ENCODE measurements around the gene DNM1. TPM values are rescaled to one million over a fixed set of nuclear protein-coding genes. Genes with fewer than 3 reads are reported as not detected.

The DNM1 gene
- total and polyA plus RNA-seq, 4 donors: 0.29 to 5.9 (median 1.1) TPM

- TF ChIP-seq MAX (IDR thresholded peaks at IDR 0.05) (no peak), NR2F2 (IDR thresholded peaks at IDR 0.05) (no peak)
Observed at GRCh38 chr9:128164307-128164885, 38.8 kb upstream of the DNM1 start (continued).

- peaks cover 12 to 52% (median 33%) of the 10 kb centered on the region in 4 donors for H3K36me3 ChIP-seq (ENCODE audit: control insufficient read depth in 4 of 4, insufficient read depth in 3 of 4, low read depth in 1 of 4, low read length in 3 of 4)
Observed at GRCh38 chr9:128166169-128166568, 37.0 kb upstream of the DNM1 start.

More at GRCh38 chr9:128166169-128166568, 37.0 kb upstream of the DNM1 start:
- no peak overlapping the region for H3K9ac ChIP-seq (ENCODE audit: low read depth in 1 of 2, low read length in 2 of 2)
- WGBS: 97% methylated on average over 18 of the region's 18 CpGs
- H3K9me3 ChIP-seq (ENCODE audit: control insufficient read depth in 4 of 4, low read length in 3 of 4): no peaks in the 10 kb centered on the region
- DNase-seq (ENCODE audit: low spot score): no peak
- no peak overlapping the region for H3K27ac ChIP-seq (ENCODE audit: low read depth in 1 of 2, low read length in 2 of 2)
- H3K4me3 ChIP-seq (ENCODE audit: low read depth in 1 of 3, low read length in 3 of 3): no peak overlapping the region
- no peaks in the 10 kb centered on the region for H3K4me1 ChIP-seq (ENCODE audit: control insufficient read depth in 4 of 4, insufficient read depth in 4 of 4, low read length in 3 of 4)
- H3K27me3 ChIP-seq (ENCODE audit: control insufficient read depth in 4 of 4, insufficient read depth in 4 of 4, low read length in 3 of 4): no peaks in the 10 kb centered on the region
- no peak for TF ChIP-seq GABPA (IDR thresholded peaks at IDR 0.05 in 1 of 2, conservative IDR thresholded peaks at IDR 0.05 in 1 of 2)
- TF ChIP-seq RAD21 (IDR thresholded peaks at IDR 0.05): no peak
- TF ChIP-seq RXRA (IDR thresholded peaks at IDR 0.05): no peak
- no peak for TF ChIP-seq HNF4A (conservative IDR thresholded peaks at IDR 0.05)
- no peak for TF ChIP-seq HNF4G (IDR thresholded peaks at IDR 0.05)
- no peak for TF ChIP-seq TAF1 (conservative IDR thresholded peaks at IDR 0.05)
- TF ChIP-seq FOXA2 (IDR thresholded peaks at IDR 0.05): no peak
- no peak for TF ChIP-seq JUND (IDR thresholded peaks at IDR 0.05)
- TF ChIP-seq NR2F2 (IDR thresholded peaks at IDR 0.05): no peak
- TF ChIP-seq REST (IDR thresholded peaks at IDR 0.05): no peak
- TF ChIP-seq FOXA1 (IDR thresholded peaks at IDR 0.05): no peak
- TF ChIP-seq CTCF (IDR thresholded peaks at IDR 0.05; ENCODE audit: low read depth, low read length, missing input control): no peak
- no peak for TF ChIP-seq ZBTB33 (IDR thresholded peaks at IDR 0.05)
- no peak for TF ChIP-seq EGR1 (IDR thresholded peaks at IDR 0.05; ENCODE audit: low read depth in 2 of 2)
- TF ChIP-seq SP1 (IDR thresholded peaks at IDR 0.05): no peak
- no peak for TF ChIP-seq MAX (IDR thresholded peaks at IDR 0.05)
- TF ChIP-seq ATF3 (IDR thresholded peaks at IDR 0.05): no peak
- TF ChIP-seq YY1 (IDR thresholded peaks at IDR 0.05): no peak

Data from liver (tissue), 9 donors.